ENCODE data around the gene MTMR3.
"Not testable (repeated sequence)": the region's sequence is repeated elsewhere in the genome, so short reads cannot be mapped to it uniquely, and the experiment has no call there.

The MTMR3 gene

DNA sequence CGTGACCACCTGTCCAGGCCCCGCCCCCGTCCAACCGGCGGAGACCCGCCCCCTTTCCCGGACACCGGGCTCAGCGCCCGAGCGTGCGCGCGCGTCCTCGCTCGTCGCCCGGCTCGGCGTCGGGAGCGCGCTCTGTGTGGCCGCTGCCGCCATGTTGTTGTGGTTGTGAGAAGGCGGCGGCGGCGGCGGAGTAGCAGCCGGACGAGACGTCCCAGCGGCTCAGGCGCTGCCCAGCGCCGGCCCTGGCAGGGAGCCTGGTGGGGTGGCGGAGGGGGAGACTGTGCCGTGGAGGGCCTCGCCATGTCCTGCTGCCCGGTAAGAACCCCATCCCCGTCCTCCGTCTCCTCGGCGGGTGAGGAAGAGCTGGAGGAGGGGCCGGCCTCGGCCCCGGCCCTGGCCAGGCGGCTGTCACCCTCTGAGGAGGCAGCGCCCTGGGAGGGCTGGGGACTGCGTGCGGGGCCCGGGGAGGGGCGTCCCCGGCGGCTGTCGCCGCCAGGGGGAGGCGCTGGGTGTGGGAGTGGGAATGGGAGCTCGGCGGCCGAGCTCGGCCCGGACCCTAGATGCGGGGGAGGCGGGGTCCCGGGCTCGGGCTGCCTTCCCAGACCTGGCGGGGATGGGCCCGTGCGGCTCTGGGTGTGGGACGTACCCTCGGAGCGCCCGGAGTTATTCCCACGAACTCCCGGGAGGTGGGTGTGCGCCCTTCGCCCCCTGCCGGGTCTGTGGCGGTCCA, at the start of gene MTMR3:
Gene MTMR3, plus strand, starts transcription at position 130 of the 730 bp plus-strand sequence. CDS start 87,886 bp downstream, outside the sequence.
- DNase-seq (ENCODE audit: low read depth in 3 of 3): peak; percentile 88 to 95 (median 92)

DNA sequence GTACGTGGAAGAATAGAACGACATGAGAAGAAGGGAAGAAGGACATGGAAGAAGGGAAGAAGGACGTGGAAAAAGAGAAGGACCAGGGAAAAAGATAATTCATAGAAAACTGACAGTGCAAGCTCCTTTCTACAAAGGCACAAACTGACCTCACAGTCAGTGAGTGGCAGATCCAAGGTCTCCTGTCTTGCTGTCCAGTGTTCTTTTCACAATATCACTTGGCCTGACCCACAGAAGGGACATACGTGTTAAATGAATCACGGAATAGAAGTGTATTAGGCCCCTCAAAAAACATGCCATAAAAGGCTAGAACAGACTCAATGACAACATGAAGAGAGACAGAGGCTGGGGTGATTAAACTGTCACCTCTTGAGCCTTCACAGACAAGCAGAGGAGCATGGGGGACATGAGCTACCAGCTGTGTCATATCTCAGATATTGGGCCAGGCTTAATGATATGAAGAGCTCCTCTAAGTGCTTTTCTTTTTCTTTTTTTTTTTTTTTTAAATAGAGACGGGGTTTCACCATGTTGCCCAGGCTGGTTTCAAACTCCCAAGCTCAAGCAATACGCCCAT, 49.5 kb upstream of the MTMR3 start:
- DNase-seq (ENCODE audit: low read depth in 3 of 3): no peak

DNA sequence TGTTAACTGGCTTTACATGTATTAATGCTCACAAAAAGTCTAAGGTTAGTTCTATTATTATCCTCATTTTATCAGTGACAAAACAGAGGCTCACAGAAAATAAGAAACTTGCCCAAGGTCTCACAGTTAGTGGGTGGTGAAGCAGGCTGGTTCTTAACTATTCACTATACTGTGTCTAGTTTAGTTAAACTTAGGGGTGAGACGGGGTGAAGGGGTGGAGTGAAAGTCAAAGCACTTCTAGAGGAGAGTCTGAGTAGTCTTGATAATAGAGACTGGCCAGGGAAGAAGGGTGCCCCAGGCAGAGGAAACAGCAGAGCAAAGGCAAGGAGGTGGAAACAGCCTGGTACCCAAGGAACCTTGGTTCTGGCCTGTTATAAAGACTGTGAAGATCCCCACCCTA, 48.9 kb upstream of the MTMR3 start:
- no peak for DNase-seq (ENCODE audit: low read depth in 3 of 3)

DNA sequence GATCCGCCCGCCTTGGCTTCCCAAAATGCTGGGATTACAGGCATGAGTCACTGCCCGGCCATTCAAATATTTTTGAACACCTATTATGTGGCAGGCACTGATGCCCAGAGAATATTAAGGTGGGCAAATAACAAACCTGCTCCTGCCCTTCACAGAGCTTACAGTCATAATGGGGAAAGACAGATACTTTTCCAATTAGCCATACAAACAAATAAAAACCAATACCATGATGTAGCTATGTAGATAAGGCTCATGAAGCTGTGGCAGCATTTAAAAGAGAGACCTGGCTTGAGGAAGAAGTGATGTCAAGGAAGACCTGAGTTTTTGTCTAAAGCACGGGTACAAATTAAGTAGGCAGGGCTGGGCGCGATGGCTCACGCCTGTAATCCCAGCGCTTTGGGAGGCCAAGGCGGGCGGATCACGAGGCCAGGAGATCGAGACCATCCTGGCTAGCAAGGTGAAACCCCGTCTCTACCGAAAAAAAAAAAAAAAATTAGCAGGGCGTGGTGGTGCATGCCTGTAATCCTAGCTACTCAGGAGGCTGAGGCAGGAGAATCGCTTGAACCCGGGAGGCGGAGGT, 46.1 kb upstream of the MTMR3 start:
- not testable (repeated sequence) for DNase-seq (ENCODE audit: low read depth in 3 of 3)

DNA sequence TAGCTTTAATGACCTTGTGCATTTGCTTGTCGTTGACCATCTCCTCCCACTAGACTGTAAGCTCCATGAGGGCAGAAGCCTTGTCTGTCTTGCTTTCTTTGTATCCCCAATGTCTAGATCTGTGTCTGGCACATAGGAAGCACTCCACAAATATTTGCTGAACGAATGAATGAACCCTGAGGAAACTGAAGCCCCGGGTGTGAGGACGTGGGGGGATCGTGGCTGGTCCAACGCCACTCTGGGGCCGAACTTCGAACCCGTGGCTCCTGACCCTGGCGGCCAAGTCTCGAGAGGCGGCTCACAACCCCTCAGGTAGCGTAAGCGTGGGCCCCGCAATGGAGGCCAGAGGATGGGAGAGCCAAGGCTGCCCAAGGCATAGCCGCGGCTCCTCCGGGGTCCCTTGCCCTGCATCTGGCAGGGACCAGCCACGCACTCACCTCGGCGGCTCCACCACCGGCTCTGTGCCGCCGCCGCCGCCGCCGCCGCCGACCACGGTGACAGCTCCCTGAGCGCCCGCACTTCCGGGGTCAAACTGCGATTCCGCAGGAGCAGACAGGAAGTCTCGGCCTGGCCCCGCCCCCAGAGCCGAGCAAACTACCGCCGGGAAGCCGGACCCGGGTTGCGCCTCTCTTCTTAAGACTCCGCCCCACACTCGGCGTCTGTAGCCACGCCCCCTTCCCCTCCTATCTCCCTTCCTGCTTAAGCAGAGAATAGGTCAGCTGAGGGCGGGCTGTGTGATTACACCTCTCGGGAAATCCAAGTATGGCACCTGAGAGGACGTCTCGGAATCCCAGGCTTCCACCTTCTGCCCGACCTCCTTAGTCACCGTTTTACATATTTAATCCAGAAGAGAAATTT, 45.0 kb upstream of the MTMR3 start, which contains the start of gene ASCC2:
Gene ASCC2, minus strand, starts transcription at position 534 of the 858 bp plus-strand sequence. CDS start 5,949 bp downstream, outside the sequence.
- peak; percentile 99 for DNase-seq (ENCODE audit: low read depth in 3 of 3)

DNA sequence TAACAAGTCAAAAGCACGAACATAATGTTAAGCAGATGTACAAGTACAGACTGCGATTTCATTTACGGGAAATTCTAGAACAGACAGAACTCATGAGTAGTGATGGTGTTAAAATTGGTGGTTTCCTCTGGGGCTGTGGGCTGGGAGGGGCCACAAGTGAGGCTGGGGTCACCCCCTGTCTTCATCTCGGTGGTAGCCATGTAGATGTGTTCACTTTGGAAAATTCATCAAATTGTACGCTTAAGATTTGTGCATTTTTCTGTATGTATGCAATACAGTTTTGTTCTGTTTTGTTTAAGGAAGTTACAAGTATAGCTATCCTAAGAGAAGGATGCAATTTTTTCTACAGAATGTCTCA, 44.4 kb upstream of the MTMR3 start:
- no peak for DNase-seq (ENCODE audit: low read depth in 3 of 3)

DNA sequence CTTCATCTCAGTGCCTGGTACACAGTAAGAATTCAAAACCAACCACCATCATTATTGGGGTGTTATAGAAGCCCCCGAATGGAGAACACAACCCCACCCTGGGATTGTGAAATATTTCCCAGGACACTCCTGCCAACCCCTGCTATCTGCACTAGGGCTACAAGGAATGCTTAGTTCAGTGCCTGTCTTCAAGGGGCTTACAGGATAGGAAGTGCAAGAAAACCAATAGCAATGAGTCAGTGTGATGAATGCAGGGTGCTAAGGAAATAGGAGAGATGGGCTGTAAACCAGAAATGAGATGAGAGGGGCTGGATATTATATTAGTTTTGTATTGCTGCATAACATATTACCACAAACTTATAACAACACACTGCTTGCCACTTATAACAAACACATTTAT, 43.9 kb upstream of the MTMR3 start:
- no peak for DNase-seq (ENCODE audit: low read depth in 3 of 3)

DNA sequence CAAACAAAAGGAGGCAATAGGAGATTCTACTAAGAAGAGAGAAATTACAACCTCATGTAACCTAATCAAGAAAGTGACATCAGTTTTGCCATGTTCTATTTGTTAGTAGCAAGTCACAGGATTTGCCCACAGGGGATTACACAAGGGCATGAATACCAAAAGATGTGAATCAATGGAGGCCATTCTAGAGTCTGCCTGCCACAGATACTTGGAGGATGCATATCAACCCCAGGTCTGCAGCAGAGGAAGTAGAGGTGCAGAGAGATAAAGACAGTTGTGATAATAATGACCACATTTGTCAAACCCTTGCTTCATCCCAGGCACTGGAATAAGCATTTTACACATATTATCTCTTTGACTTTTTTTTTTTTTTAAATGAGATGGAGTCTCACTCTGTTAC, 42.5 kb upstream of the MTMR3 start:
- no peak for DNase-seq (ENCODE audit: low read depth in 3 of 3)

DNA sequence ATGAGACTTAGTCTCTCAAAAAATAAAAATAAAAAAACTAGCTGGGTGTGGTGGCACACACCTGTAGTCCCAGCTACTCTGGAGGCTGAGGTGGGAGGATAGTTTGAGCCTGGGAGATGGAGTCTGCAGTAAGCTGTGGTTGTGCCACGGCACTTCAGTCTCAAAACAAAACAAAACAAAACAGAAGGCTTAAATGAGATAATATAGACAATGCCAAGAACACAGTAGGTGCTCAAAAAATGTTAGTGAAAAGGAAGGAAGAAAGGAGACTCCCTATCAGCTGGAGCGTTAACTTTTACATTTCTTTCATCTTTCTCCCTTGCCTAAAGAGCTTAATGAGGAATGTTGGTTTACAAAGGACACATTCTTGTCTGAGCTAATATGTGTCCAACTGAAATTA, 40.8 kb upstream of the MTMR3 start:
- DNase-seq (ENCODE audit: low read depth in 3 of 3): no peak

DNA sequence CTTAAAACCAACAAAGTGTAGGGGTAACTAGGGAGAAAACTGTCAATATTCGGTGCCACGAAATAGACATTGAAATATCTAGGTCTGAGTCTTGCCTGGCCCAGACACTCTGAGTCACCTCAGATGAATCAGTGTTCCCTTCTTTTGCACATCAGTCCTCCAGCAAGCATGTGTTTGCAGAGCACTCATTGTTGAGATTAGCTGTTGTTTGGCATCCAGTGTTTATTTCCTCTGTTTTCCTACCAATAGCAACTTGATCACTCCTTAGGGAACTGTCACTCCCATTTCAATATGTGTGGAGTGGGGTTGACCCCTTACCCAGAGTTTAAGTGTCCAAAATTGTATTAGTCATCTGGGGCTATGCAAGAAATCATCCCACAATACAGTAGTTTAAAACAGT, 40.2 kb upstream of the MTMR3 start:
- DNase-seq (ENCODE audit: low read depth in 3 of 3): no peak

DNA sequence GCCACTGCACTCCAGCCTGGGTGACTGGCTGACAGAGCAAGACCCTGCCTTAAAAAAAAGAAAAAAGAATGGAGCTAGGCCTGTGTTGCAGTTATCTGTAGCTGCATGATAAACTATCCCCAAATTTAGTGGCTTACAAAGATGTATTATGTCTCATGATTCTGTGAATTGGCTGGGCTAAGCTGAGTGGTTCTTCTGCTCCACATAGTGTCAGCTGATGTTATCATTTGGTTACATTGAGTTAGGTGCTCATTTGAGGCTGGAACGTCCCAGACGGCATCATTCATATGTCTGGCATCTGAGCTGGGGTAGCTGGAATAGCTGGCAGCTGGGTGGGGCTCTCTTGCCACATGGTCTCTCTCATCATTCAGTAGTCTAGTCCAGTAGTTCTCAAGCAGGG, 36.7 kb upstream of the MTMR3 start:
- DNase-seq (ENCODE audit: low read depth in 3 of 3): no peak

DNA sequence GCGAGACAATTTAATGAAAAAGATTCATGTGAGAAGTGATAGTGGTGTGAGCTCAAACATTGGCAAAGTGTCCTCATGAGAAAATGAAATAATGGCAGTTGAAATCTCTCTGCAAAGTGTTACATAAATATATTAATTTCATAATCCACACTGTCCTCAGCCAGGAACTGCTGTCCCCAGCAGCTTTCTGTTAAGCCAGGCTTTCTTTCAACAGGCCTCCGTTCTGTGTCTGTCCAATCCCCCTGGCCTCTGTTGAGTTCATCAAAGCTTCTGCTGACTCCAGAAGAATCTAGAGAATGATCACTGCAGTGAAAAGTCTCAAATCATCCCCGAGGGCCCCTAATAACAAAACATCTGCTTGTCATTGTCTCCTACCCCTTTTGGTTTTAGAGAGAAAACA, 34.9 kb upstream of the MTMR3 start:
- DNase-seq (ENCODE audit: low read depth in 3 of 3): no peak

DNA sequence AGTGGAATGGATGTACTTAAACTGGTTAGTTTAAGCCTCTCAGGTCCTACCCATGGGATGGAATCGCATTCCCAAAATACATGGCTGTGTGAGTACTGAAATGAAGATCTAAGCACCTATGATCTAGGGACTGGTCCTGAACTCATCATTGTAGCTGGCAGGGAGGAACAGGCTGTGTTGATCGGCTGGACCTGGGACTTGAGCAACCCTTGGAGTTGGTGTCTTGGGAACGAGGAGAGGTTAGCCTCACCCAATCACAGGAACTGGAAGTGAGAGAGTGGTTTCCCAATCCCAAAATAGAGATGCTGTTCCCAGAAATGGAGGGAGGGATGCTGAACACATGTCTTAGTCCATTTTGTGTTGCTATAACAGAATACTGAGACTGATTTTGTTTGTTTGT, 28.5 kb upstream of the MTMR3 start:
- DNase-seq (ENCODE audit: low read depth in 3 of 3): no peak

DNA sequence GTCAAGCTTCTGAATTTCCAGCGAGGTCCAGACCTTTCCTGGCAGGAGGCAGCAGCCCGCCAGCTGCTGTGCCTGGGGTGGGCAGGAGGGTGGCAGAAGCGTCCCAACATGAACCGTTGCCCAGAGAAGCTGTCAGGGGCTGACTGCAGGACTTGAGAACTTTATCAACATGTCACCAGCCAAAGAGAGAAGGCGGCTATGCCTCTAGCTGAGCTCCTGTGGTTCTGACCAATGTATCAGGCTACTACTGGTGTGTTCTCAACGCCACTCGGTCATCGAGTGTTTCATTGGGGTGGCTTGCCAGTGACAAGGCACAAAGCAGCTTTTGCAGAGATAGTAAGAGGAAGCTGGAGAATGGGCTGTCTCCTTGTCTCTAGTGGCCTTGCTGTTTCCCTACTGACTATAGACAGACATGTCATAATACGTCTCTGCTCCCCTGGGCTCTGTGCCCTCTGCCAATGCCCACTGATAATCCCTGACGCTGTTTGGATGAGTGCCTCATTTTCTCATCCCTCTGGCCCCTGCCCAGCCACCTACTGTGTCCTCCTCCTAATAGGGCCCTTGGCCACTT, 27.3 kb upstream of the MTMR3 start:
- DNase-seq (ENCODE audit: low read depth in 3 of 3): no peak

DNA sequence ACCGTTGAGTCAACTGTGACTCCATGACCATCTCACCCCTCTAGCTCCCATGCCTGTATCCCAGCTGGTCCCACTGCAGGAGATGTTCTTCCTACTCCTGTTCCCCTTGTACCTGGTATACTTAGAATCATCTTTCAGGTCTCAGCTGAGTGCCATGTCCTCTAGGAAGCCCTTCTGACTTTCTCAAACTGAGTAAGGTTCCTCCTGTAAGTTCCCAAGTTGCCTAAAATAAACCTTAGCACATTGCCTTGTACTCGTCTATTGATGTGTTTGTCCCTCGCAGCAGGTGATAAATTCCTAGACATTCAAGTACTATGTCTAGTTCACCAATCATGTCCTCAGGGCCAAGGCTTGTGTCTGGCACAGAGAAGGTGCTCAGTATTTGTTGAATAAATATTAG, 26.5 kb upstream of the MTMR3 start:
- no peak for DNase-seq (ENCODE audit: low read depth in 3 of 3)

DNA sequence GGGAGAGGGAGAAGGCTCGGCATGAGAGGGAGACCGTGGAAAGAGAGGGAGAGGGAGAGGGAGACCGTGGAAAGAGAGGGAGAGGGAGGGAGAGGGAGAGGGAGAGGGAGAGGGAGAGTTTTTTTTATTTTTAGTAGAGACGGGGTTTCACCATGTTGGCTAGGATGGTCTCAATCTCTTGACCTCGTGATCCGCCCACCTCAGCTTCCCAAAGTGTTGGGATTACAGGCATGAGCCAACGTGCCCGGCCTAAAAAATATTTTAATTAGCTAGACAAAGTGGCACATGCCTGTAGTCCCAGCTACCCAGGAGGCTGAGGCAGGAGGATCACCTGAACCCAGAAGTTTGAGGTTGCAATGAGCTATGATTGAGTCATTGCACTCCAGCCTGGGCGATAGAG, 23.9 kb upstream of the MTMR3 start:
- DNase-seq (ENCODE audit: low read depth in 3 of 3): not testable (repeated sequence)

DNA sequence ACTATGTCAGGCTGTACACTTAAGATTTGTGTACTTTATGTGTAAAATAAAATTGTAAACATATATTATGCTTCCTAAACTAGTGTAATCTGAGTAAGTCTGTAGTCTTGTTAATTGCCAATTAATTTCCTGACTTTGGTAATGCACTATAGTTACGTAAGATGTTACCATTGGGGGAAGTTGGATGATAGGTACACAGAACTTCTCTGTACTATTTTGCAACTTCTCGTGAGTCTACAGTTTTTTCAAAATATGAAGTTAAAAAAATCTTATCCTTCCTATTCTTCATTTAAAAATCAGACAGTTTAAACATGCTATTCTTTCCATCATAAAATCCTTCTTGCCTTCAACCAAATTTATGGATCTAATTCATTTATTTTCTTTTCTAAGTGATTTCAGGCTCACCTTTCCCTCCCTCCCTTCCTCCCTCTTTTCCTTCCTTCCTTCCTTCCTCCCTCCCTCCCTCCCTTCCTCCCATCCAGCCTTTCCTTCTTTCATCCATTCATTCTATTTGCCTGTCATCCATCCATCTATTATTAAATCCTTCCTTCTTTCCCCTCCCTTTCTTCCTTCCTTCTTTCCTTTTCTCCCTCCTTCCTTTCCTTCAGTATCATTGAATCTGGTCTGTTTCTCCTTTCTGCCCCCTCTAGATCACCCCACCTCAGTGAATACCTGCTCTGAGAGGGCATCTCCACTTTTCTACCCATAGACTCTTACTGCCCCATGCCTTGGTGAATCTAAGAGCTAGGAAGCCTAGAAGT, 22.8 kb upstream of the MTMR3 start:
- no peak for DNase-seq (ENCODE audit: low read depth in 3 of 3)

DNA sequence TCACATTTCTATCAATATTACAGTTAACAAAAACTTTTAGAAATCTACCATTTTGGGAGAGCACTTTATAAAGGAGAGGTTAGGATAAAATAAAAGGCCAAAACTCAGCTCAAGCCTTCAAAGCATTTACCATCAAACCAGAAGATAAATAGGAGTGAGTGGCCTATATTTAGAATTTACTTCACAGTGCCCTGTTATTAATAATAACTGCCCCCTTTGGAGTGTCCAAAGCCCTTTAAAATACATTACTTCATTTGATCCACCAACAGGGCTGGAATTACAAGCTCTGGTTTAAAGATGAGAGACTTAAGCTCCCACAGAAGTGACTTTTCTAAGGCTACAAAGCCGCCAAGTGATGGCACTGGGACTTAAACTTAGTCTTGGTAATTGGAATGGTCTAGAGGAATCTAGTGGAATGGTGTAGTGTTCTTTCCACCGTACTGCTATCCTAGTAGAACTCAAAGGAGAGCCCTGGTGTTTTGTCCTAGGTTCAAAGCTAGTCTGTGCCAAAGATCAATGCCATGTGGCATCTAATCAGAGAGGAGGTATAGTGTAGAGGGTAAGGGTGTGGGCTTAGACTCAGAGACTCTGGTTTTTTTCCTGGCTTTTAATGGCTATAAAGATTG, 21.2 kb upstream of the MTMR3 start:
- DNase-seq (ENCODE audit: low read depth in 3 of 3): no peak

DNA sequence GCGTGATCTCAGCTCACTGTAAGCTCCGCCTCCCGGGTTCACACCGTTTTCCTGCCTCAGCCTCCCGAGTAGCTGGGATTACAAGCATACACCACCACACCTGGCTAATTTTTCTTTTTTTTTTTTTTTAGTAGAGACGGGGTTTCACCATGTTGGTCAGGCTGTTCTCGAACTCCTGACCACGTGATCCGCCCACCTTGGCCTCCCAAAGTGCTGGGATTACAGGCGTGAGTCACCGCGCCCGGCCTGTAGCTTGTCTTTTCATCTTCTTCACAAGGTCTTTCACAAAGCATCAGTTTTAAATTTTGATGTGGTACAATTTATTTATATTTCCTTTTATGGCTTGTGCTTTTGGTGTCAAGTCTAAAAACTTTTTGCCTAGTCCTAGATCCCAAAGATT, 17.4 kb upstream of the MTMR3 start:
- DNase-seq (ENCODE audit: low read depth in 3 of 3): not testable (repeated sequence)

DNA sequence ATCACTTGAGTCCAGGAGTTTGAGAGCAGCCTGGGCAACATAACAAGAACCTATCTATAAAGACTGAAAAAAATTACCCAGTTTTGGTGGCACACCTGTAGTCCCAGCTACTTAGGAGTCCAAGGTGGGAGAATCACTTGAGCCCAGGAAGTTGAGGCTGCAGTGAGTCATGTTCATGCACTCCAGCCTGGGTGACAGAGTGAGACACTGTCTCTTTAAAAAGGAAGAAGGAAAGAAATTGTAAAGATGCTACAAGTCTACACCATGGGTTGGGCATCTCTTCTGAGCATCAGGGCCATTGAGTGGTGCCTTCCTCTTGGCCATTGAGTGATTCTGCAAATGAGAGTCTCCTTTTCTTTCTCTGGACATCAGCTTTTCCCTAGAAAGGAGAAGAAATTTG, 15.7 kb upstream of the MTMR3 start:
- DNase-seq (ENCODE audit: low read depth in 3 of 3): no peak

DNA sequence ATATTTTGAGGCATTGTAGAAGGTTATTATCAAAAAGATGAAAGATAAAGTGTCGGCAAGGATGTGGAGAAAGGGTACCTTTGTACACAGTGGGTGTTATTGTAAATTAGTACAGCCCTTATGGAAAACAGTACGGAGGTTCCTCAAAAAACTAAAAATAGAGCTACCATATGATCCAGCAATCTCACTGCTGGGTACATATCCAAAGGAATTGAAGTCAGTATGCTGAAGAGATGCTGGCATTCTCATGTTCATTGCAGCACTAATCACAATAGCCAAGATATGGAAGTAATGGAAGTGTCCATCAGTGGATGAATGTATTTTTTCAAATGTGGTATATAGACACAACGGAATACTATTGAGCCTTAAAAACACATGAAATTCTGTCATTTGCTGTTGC, 15.1 kb upstream of the MTMR3 start:
- no peak for DNase-seq (ENCODE audit: low read depth in 3 of 3)
